ENCODE measurements around the gene DAGLA. TPM values are rescaled to one million over a fixed set of nuclear protein-coding genes. Genes with fewer than 3 reads are reported as not detected.

DAGLA gene
- total RNA-seq, 1 donor from 2014 or later, result 5.1 TPM

DNA sequence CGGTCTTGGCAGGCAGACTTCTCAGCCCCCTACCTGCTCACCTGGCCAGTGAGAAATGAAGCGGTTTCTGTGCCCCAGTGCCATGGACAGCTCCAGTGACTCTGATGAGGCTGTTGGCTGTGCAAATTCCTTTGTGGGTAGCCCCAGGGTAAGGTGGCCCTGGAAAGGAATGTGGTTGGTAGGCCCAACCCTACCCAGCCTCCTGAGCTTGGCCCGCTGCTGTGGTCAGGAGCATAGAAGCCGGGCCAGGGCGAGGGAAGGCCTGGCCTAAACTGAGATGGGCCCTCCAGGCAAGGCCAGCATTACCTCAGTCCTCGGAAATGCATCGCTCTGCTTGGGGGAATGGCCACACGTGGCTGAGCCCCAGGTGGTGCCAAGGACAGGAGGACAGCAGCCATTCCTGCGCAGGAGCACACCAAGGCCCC lies 16.9 kb downstream of the DAGLA start:
- Mint-ChIP-seq H3K4me3 (ENCODE audit: unreplicated experiment) (no peak overlapping the region), H3K9me3 (ENCODE audit: unreplicated experiment) (no peaks in the 10 kb centered on the region), H3K36me3 (ENCODE audit: unreplicated experiment) (no peaks in the 10 kb centered on the region), H3K4me1 (ENCODE audit: unreplicated experiment) (peaks cover 57% of the 10 kb centered on the region), H3K27me3 (ENCODE audit: unreplicated experiment) (no peaks in the 10 kb centered on the region), H3K27ac (ENCODE audit: unreplicated experiment) (peak overlapping the region; percentile 41)
- DNase-seq (ENCODE audit: extremely low spot score, unreplicated experiment), result no peak
- TF ChIP-seq, protein P1, sequence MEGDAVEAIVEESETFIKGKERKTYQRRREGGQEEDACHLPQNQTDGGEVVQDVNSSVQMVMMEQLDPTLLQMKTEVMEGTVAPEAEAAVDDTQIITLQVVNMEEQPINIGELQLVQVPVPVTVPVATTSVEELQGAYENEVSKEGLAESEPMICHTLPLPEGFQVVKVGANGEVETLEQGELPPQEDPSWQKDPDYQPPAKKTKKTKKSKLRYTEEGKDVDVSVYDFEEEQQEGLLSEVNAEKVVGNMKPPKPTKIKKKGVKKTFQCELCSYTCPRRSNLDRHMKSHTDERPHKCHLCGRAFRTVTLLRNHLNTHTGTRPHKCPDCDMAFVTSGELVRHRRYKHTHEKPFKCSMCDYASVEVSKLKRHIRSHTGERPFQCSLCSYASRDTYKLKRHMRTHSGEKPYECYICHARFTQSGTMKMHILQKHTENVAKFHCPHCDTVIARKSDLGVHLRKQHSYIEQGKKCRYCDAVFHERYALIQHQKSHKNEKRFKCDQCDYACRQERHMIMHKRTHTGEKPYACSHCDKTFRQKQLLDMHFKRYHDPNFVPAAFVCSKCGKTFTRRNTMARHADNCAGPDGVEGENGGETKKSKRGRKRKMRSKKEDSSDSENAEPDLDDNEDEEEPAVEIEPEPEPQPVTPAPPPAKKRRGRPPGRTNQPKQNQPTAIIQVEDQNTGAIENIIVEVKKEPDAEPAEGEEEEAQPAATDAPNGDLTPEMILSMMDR (IDR thresholded peaks at IDR 0.05), result no peak

DNA sequence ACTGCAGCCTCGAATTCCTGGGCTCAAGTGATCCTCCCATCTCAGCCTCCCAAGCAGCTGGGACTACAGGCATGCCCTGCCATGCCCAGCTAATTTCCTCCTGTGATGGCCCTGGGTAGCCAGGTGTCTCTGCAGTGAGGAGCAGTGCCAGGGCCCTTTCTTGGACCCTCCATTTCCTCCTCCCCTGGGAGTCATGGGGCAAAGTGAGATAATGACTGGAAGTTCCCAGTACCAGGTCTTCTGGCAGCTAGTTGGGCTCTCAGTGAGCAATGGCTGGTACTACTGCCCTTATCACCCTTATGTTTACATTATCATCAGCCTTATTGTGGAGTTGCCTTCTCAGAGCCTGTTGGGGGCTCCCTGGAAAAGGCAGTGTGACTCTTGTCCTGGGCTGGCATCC lies 17.6 kb downstream of the DAGLA start:
- no peak for DNase-seq (ENCODE audit: extremely low spot score, unreplicated experiment)
- H3K27ac Mint-ChIP-seq (ENCODE audit: unreplicated experiment), result no peak overlapping the region
- H3K27me3 Mint-ChIP-seq (ENCODE audit: unreplicated experiment), result no peaks in the 10 kb centered on the region
- H3K9me3 Mint-ChIP-seq (ENCODE audit: unreplicated experiment), result no peaks in the 10 kb centered on the region
- TF ChIP-seq, protein P1 (IDR thresholded peaks at IDR 0.05), result no peak
- no peaks in the 10 kb centered on the region for H3K36me3 Mint-ChIP-seq (ENCODE audit: unreplicated experiment)
- H3K4me3 Mint-ChIP-seq (ENCODE audit: unreplicated experiment), result no peak overlapping the region
- peaks cover 57% of the 10 kb centered on the region for H3K4me1 Mint-ChIP-seq (ENCODE audit: unreplicated experiment)

- no peak overlapping the region for H3K4me3 Mint-ChIP-seq (ENCODE audit: unreplicated experiment)
- H3K9me3 Mint-ChIP-seq (ENCODE audit: unreplicated experiment), result no peaks in the 10 kb centered on the region
- H3K27ac Mint-ChIP-seq (ENCODE audit: unreplicated experiment), result peak overlapping the region; percentile 27
Observed at GRCh38 chr11:61698173-61698948, 18.2 kb downstream of the DAGLA start.

DNA sequence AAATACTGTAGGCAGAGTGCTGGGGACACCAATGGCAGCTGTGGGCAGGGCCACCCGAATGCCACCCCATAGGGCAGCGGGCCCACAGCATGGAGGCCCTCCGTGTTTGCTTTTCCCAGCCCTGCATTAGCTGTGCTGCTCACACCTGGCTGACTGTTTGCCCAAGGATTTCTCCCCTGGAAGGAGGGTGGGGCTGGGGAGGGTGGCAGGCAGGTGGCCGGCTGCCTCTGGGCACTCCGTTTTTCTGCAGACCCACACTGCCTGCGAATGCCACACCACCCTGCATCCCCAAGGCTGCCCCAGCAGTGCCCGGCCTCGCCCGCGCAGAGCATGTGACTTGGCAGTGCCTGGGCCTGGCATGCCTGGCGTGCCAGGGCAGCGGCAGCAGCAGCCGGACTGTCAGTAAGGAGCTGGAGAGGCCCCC lies 19.6 kb downstream of the DAGLA start:
- H3K36me3 Mint-ChIP-seq (ENCODE audit: unreplicated experiment), result no peaks in the 10 kb centered on the region
- H3K9me3 Mint-ChIP-seq (ENCODE audit: unreplicated experiment), result no peaks in the 10 kb centered on the region

More at GRCh38 chr11:61698173-61698948, 18.2 kb downstream of the DAGLA start:
- no peak for DNase-seq (ENCODE audit: extremely low spot score, unreplicated experiment)
- no peaks in the 10 kb centered on the region for H3K27me3 Mint-ChIP-seq (ENCODE audit: unreplicated experiment)
- TF ChIP-seq, protein P1 (IDR thresholded peaks at IDR 0.05), result no peak
- H3K36me3 Mint-ChIP-seq (ENCODE audit: unreplicated experiment), result no peaks in the 10 kb centered on the region
- H3K4me1 Mint-ChIP-seq (ENCODE audit: unreplicated experiment), result peaks cover 57% of the 10 kb centered on the region

GRCh38 chr11:61700212-61700611 lies 20.0 kb downstream of the DAGLA start:
- Mint-ChIP-seq H3K4me3 (ENCODE audit: unreplicated experiment) (no peak overlapping the region), H3K27ac (ENCODE audit: unreplicated experiment) (no peak overlapping the region), H3K4me1 (ENCODE audit: unreplicated experiment) (peaks cover 43% of the 10 kb centered on the region), H3K9me3 (ENCODE audit: unreplicated experiment) (no peaks in the 10 kb centered on the region), H3K27me3 (ENCODE audit: unreplicated experiment) (no peaks in the 10 kb centered on the region), H3K36me3 (ENCODE audit: unreplicated experiment) (no peaks in the 10 kb centered on the region)
- no peak for DNase-seq (ENCODE audit: extremely low spot score, unreplicated experiment)
- TF ChIP-seq, protein P1 (IDR thresholded peaks at IDR 0.05), result no peak

More for the DNA sequence above, 19.6 kb downstream of the DAGLA start:
- DNase-seq (ENCODE audit: extremely low spot score, unreplicated experiment), result no peak
- no peaks in the 10 kb centered on the region for H3K27me3 Mint-ChIP-seq (ENCODE audit: unreplicated experiment)
- H3K4me1 Mint-ChIP-seq (ENCODE audit: unreplicated experiment), result peaks cover 48% of the 10 kb centered on the region
- TF ChIP-seq, protein P1 (IDR thresholded peaks at IDR 0.05), result no peak
- no peak overlapping the region for H3K27ac Mint-ChIP-seq (ENCODE audit: unreplicated experiment)
- H3K4me3 Mint-ChIP-seq (ENCODE audit: unreplicated experiment), result no peak overlapping the region
